Activated gamma-delta T cell (primary cell): Measurements from ENCODE around the gene FBXO9.

Experiments used
- DNase-seq: peaks from one replicate; lab custom pipeline; 2025; lab: John Stamatoyannopoulos, UW

Gene FBXO9

GRCh38 chr6:53134601-53135235 lies 69.5 kb downstream of the FBXO9 start:
- no peak for DNase-seq

GRCh38 chr6:53136000-53136609 lies 70.9 kb downstream of the FBXO9 start:
- DNase-seq, result no peak

- no peak for DNase-seq
These were observed 74.7 kb downstream of the FBXO9 start for GRCh38 chr6:53139841-53140413.

GRCh38 chr6:53142810-53143209 lies 77.6 kb downstream of the FBXO9 start:
- no peak for DNase-seq

GRCh38 chr6:53143710-53144109 lies 78.5 kb downstream of the FBXO9 start:
- no peak for DNase-seq

- DNase-seq, result no peak
These were observed 79.6 kb downstream of the FBXO9 start for GRCh38 chr6:53144802-53145201.

GRCh38 chr6:53148684-53149083 lies 83.5 kb downstream of the FBXO9 start, which contains the start of gene GCM1:
Gene GCM1, minus strand, starts transcription at chr6:53148841. Its CDS starts 3,209 bp downstream, at chr6:53145632.
- DNase-seq, result no peak
